GM12878 (cell line): ENCODE measurements around the gene SMIM21. TPM values are rescaled to one million over a fixed set of nuclear protein-coding genes. Genes with fewer than 3 reads are reported as not detected.

Experiments
- ATAC-seq: fragments of 200-7000 bp; cut with Tn5 transposase; 3 replicates; pipeline ENCODE4 v1.9.1; 2020; ENCODE audit warnings: mild to moderate bottlenecking, moderate library complexity
- BruUV-seq: library from RNA; stranded (reverse); fragments of 400-500 nt; replicated peaks from 2 replicates; lab custom pipeline; 2021; lab: Mats Ljungman, UMichigan
- CTCF ChIA-PET: fragments of 300-600 bp; sonication (Branson Sonifier 250); formaldehyde crosslinking; extraction: SDS; loops from one replicate; lab custom pipeline; 2021; ENCODE audit warnings: inconsistent platforms; lab: Yijun Ruan, JAX
- POLR2A ChIA-PET: fragments of 350-600 bp; formaldehyde crosslinking; extraction: SDS; loops from one replicate; lab custom pipeline; 2021; ENCODE audit warnings: inconsistent platforms; lab: Charles Lee
- RAD21 ChIA-PET: fragments of 300-600 bp; sonication (Branson Sonifier 250); formaldehyde crosslinking; loops from one replicate; lab custom pipeline; 2023; ENCODE audit warnings: antibody characterized with exemption; ENCODE audit not compliant: unreplicated experiment; lab: Charles Lee
- SMC1A ChIA-PET: fragments of 300-600 bp; sonication (Branson Sonifier 250); formaldehyde crosslinking; loops from one replicate; lab custom pipeline; 2023; ENCODE audit not compliant: unreplicated experiment, uncharacterized antibody; lab: Charles Lee
- DNase-seq: peaks from one replicate; pipeline ENCODE4 v3.0.0-alpha.2; 2011; ENCODE audit warnings: low read depth, low spot score
- FAIRE-seq: peaks from 3 replicates; lab custom pipeline; 2011; peaks lifted over from hg19 to GRCh38; lab: Jason Lieb, UNC
- H2AFZ ChIP-seq: 2 replicates; pipeline ENCODE4 v1.6.0; 2011; ENCODE audit warnings: low read depth, low read length, control low read depth; ENCODE audit not compliant: control insufficient read depth
- H3K27ac ChIP-seq: 2 replicates; pipeline ENCODE4 v1.5.1; 2011; ENCODE audit warnings: control low read depth; ENCODE audit not compliant: control insufficient read depth, insufficient read depth
- H3K27me3 ChIP-seq, 2 experiments: replicated peaks in 1 of 2; 2 replicates each; pipeline versions ENCODE4 v1.6.0 to v1.6.1; 2011; ENCODE audit warnings: low read length in 1 of 2; ENCODE audit not compliant: control insufficient read depth in 2 of 2, insufficient read depth in 2 of 2
- H3K36me3 ChIP-seq, 2 experiments: 2 replicates each; pipeline ENCODE4 v1.5.1; 2011; ENCODE audit warnings: low read length in 1 of 2; ENCODE audit not compliant: control insufficient read depth in 2 of 2, insufficient read depth in 2 of 2
- H3K4me1 ChIP-seq: 2 replicates; pipeline ENCODE4 v1.6.1; 2011; ENCODE audit warnings: mild to moderate bottlenecking, low read length, moderate library complexity, mixed read lengths; ENCODE audit not compliant: control insufficient read depth, insufficient read depth
- H3K4me2 ChIP-seq: 2 replicates; pipeline ENCODE4 v1.6.0; 2011; ENCODE audit warnings: control low read depth; ENCODE audit not compliant: control insufficient read depth, insufficient read depth
- H3K4me3 ChIP-seq: fragments of 200-600 bp; sonication (generic); 2 replicates; pipeline ENCODE4 v1.5.1; 2016
- H3K79me2 ChIP-seq: 2 replicates; pipeline ENCODE4 v1.6.0; 2011; ENCODE audit warnings: low read length; ENCODE audit not compliant: control insufficient read depth, insufficient read depth
- H3K9ac ChIP-seq: 2 replicates; pipeline ENCODE4 v1.8.0; 2011; ENCODE audit warnings: low read length, control low read depth, mixed read lengths; ENCODE audit not compliant: control insufficient read depth, insufficient read depth
- H3K9me3 ChIP-seq: replicated peaks from 3 replicates; pipeline ENCODE4 v1.5.1; 2011; ENCODE audit warnings: mild to moderate bottlenecking, low read length; ENCODE audit not compliant: control insufficient read depth, insufficient read depth
- H4K20me1 ChIP-seq: 2 replicates; pipeline ENCODE4 v1.6.0; 2011; ENCODE audit not compliant: control insufficient read depth, insufficient read depth
- FOXM1 ChIP-seq: IDR thresholded peaks from 2 replicates; pipeline ENCODE4 v1.6.1; 2012; ENCODE audit warnings: low read depth, mild to moderate bottlenecking, inconsistent platforms, low read length, moderate library complexity
- HDAC2 ChIP-seq: fragments of 200-600 bp; sonication (generic); IDR thresholded peaks from 2 replicates; pipeline ENCODE4 v1.6.1; 2017
- LARP7 ChIP-seq: fragments of 450-650 bp; IDR thresholded peaks from 2 replicates; pipeline ENCODE4 v1.6.1; 2017; ENCODE audit warnings: mild to moderate bottlenecking
- MYB ChIP-seq: fragments of 150-350 bp; IDR thresholded peaks from 2 replicates; pipeline ENCODE4 v1.6.1; 2014; ENCODE audit warnings: mild to moderate bottlenecking, low read depth, low read length, borderline replicate concordance
- NBN ChIP-seq: fragments of 450-650 bp; IDR thresholded peaks from 2 replicates; pipeline ENCODE4 v1.6.1; 2016
- NFYA ChIP-seq: IDR thresholded peaks from 2 replicates; pipeline ENCODE4 v1.6.1; 2011; ENCODE audit warnings: low read depth, mild to moderate bottlenecking, low read length, improper control_type of control experiment, borderline replicate concordance
- NR2C1 ChIP-seq: fragments of 450-650 bp; IDR thresholded peaks from 2 replicates; pipeline ENCODE4 v1.6.1; 2017; ENCODE audit warnings: antibody characterized with exemption, mild to moderate bottlenecking, moderate library complexity
- POLR2A ChIP-seq: IDR thresholded peaks from 2 replicates; pipeline ENCODE4 v1.6.1; 2011; ENCODE audit warnings: low read depth, mild to moderate bottlenecking, low read length
- SIN3A ChIP-seq: IDR thresholded peaks from 2 replicates; pipeline ENCODE4 v1.6.1; 2012; ENCODE audit warnings: low read depth, low read length, improper control_type of control experiment
- SREBF1 ChIP-seq: IDR thresholded peaks from 2 replicates; pipeline ENCODE4 v1.6.1; 2012; ENCODE audit warnings: mild to moderate bottlenecking, low read length
- ZSCAN29 ChIP-seq: fragments of 450-650 bp; IDR thresholded peaks from 2 replicates; pipeline ENCODE4 v1.6.1; 2017; ENCODE audit warnings: mild to moderate bottlenecking, moderate library complexity
- WGBS: methylation state at CpG from one replicate; pipeline ENCODE4 v1.1.6; 2016; ENCODE audit warnings: low lambda C conversion rate; ENCODE audit not compliant: insufficient replicate concordance, insufficient coverage; ENCODE audit errors: missing lambda C conversion rate; 5-methylcytosine and 5-hydroxymethylcytosine counted together
- in situ Hi-C: fragments of 300-500 bp; cut with MboI; formaldehyde crosslinking; loops from 9 replicates; pipeline ENCODE4 v1.14.3; 2018; ENCODE audit warnings: mixed read lengths
- intact Hi-C: fragments of 100-400 bp; cut with micrococcal nuclease; formaldehyde crosslinking; loops from one replicate; pipeline ENCODE4 v1.14.2; 2022; ENCODE audit not compliant: unreplicated experiment
- polyA plus RNA-seq, 11 experiments: library from polyadenylated mRNA; depleted of rRNA in 4 of 11; unstranded in 6 of 11; stranded (reverse) in 5 of 11; fragments of >200 nt; fragmentation: Nextera tagmentation in 4 of 11; fragmentation: Illumina TruSeq in 1 of 11; extraction: Ambion mirVana in 4 of 11; extraction: Trizol in 1 of 11; gene quantifications; 1 replicate in 1 of 11; 2 replicates in 10 of 11; pipeline versions ENCODE4 v1.2.1 to v1.2.3, GENCODE V29; 2011 to 2016; ENCODE audit warnings: inconsistent platforms in 2 of 11, missing spikeins in 2 of 11, low read depth in 1 of 11
- total RNA-seq, 4 experiments: library from RNA; depleted of rRNA in 3 of 4; stranded (reverse); fragments of >200 nt in 3 of 4; fragmentation: Illumina TruSeq in 1 of 4; extraction: Trizol in 1 of 4; gene quantifications; 2 replicates each; pipeline versions ENCODE4 v1.2.1 to v1.2.3, GENCODE V29; 2013 to 2021
- TF ChIP-seq, protein P1 (sequence below): fragments of 450-650 bp; IDR thresholded peaks from 2 replicates; pipeline ENCODE4 v1.6.1; 2018; ENCODE audit warnings: mild to moderate bottlenecking, low read depth, moderate library complexity; ENCODE audit not compliant: partially characterized antibody
- TF ChIP-seq, protein P2 (sequence below): IDR thresholded peaks from 2 replicates; pipeline ENCODE4 v1.6.1; 2011; ENCODE audit warnings: low read depth, low read length, improper control_type of control experiment, borderline replicate concordance
- TF ChIP-seq, protein P3 (sequence below): fragments of 450-650 bp; formaldehyde crosslinking; IDR thresholded peaks from 2 replicates; pipeline ENCODE4 v1.4.0; 2022; ENCODE audit warnings: mild to moderate bottlenecking, moderate library complexity
- TF ChIP-seq, protein P4 (sequence below): fragments of 450-650 bp; IDR thresholded peaks from 2 replicates; pipeline ENCODE4 v1.6.1; 2017; ENCODE audit warnings: mild to moderate bottlenecking, low read depth, inconsistent platforms; ENCODE audit not compliant: poor library complexity, severe bottlenecking
- TF ChIP-seq, protein P5 (sequence below): IDR thresholded peaks from 2 replicates; pipeline ENCODE4 v1.6.1; 2012; ENCODE audit warnings: low read depth, low read length, improper control_type of control experiment

SMIM21 gene
- total and polyA plus RNA-seq, 10 of the 15 experiments (the other 5 are each of a cell fraction or from before 2014, with no cell fraction given) = not detected

DNA sequence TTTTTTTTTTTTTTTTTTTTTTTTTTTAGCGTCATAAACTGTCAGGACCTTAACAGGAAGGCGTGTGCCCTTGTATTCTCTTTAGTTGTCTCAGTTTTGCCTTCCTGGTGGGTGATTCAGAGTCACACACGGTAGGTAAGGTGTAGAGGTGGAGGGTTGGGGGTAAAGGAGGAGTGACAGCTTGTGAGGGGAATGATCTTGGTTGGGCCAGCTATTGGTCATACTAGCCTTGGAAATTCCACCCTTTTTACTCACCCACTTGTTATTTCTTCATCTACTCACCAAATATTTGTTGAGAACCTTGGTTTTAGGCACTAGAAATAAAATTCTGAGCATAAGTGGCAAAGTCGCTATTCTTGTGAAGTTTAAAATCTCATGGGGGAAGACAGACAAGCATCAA is 22.2 kb downstream of the SMIM21 start:
- FAIRE-seq = no peak
- no TSS peak for BruUV-seq
- in situ Hi-C loops = no loop called here
- no peak for TF ChIP-seq FOXM1
- TF ChIP-seq, protein P1, sequence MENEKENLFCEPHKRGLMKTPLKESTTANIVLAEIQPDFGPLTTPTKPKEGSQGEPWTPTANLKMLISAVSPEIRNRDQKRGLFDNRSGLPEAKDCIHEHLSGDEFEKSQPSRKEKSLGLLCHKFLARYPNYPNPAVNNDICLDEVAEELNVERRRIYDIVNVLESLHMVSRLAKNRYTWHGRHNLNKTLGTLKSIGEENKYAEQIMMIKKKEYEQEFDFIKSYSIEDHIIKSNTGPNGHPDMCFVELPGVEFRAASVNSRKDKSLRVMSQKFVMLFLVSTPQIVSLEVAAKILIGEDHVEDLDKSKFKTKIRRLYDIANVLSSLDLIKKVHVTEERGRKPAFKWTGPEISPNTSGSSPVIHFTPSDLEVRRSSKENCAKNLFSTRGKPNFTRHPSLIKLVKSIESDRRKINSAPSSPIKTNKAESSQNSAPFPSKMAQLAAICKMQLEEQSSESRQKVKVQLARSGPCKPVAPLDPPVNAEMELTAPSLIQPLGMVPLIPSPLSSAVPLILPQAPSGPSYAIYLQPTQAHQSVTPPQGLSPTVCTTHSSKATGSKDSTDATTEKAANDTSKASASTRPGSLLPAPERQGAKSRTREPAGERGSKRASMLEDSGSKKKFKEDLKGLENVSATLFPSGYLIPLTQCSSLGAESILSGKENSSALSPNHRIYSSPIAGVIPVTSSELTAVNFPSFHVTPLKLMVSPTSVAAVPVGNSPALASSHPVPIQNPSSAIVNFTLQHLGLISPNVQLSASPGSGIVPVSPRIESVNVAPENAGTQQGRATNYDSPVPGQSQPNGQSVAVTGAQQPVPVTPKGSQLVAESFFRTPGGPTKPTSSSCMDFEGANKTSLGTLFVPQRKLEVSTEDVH = no peak
- TF ChIP-seq POLR2A = no peak
- TF ChIP-seq NFYA = no peak
- TF ChIP-seq, protein P2, sequence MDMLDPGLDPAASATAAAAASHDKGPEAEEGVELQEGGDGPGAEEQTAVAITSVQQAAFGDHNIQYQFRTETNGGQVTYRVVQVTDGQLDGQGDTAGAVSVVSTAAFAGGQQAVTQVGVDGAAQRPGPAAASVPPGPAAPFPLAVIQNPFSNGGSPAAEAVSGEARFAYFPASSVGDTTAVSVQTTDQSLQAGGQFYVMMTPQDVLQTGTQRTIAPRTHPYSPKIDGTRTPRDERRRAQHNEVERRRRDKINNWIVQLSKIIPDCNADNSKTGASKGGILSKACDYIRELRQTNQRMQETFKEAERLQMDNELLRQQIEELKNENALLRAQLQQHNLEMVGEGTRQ = no peak
- no peak for TF ChIP-seq SREBF1
- TF ChIP-seq, protein P3, sequence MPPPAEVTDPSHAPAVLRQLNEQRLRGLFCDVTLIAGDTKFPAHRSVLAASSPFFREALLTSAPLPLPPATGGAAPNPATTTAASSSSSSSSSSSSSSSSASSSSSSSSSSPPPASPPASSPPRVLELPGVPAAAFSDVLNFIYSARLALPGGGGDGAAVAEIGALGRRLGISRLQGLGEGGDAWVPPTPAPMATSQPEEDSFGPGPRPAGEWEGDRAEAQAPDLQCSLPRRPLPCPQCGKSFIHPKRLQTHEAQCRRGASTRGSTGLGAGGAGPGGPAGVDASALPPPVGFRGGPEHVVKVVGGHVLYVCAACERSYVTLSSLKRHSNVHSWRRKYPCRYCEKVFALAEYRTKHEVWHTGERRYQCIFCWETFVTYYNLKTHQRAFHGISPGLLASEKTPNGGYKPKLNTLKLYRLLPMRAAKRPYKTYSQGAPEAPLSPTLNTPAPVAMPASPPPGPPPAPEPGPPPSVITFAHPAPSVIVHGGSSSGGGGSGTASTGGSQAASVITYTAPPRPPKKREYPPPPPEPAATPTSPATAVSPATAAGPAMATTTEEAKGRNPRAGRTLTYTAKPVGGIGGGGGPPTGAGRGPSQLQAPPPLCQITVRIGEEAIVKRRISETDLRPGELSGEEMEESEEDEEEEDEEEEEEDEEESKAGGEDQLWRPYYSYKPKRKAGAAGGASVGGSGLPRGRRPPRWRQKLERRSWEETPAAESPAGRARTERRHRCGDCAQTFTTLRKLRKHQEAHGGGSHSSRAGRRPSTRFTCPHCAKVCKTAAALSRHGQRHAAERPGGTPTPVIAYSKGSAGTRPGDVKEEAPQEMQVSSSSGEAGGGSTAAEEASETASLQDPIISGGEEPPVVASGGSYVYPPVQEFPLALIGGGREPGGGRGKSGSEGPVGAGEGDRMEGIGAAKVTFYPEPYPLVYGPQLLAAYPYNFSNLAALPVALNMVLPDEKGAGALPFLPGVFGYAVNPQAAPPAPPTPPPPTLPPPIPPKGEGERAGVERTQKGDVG = no peak
- no peak for TF ChIP-seq MYB
- TF ChIP-seq ZSCAN29 = no peak
- no peak for TF ChIP-seq SIN3A
- TF ChIP-seq, protein P4, sequence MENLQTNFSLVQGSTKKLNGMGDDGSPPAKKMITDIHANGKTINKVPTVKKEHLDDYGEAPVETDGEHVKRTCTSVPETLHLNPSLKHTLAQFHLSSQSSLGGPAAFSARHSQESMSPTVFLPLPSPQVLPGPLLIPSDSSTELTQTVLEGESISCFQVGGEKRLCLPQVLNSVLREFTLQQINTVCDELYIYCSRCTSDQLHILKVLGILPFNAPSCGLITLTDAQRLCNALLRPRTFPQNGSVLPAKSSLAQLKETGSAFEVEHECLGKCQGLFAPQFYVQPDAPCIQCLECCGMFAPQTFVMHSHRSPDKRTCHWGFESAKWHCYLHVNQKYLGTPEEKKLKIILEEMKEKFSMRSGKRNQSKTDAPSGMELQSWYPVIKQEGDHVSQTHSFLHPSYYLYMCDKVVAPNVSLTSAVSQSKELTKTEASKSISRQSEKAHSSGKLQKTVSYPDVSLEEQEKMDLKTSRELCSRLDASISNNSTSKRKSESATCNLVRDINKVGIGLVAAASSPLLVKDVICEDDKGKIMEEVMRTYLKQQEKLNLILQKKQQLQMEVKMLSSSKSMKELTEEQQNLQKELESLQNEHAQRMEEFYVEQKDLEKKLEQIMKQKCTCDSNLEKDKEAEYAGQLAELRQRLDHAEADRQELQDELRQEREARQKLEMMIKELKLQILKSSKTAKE = no peak
- no peak for TF ChIP-seq NBN
- TF ChIP-seq NR2C1 = no peak
- TF ChIP-seq LARP7 = no peak
- no peak for TF ChIP-seq HDAC2
- TF ChIP-seq, protein P5, sequence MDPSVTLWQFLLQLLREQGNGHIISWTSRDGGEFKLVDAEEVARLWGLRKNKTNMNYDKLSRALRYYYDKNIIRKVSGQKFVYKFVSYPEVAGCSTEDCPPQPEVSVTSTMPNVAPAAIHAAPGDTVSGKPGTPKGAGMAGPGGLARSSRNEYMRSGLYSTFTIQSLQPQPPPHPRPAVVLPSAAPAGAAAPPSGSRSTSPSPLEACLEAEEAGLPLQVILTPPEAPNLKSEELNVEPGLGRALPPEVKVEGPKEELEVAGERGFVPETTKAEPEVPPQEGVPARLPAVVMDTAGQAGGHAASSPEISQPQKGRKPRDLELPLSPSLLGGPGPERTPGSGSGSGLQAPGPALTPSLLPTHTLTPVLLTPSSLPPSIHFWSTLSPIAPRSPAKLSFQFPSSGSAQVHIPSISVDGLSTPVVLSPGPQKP = no peak

More for the DNA sequence above, 22.2 kb downstream of the SMIM21 start:
- no peak overlapping the region for H2AFZ ChIP-seq
- H4K20me1 ChIP-seq = no peaks in the 10 kb centered on the region
- H3K79me2 ChIP-seq = no peaks in the 10 kb centered on the region
- H3K4me3 ChIP-seq = no peak overlapping the region
- no peaks in the 10 kb centered on the region for H3K36me3 ChIP-seq
- intact Hi-C loops = no loop called here
- ChIA-PET SMC1A (interaction anchor here (0.6 kb wide), 1 partner anchor 791 kb away, joined by 3 read pairs; no protein-coding TSS in a partner anchor), CTCF (no interaction called here), RAD21 (no interaction called here), POLR2A (no interaction called here)
- no peak overlapping the region for H3K9ac ChIP-seq
- no peaks in the 10 kb centered on the region; a peak in 1 of 4 replicates for H3K27me3 ChIP-seq
- ATAC-seq (no peak), DNase-seq (no peak)
- H3K4me2 ChIP-seq = no peak overlapping the region
- no peak overlapping the region for H3K27ac ChIP-seq
- no peaks in the 10 kb centered on the region; the same call in 2 of the 3 replicates for H3K9me3 ChIP-seq
- no peaks in the 10 kb centered on the region for H3K4me1 ChIP-seq
- 25% methylated on average over 3 of the region's 4 CpGs for WGBS
